ENCODE results near the gene RHO.

DNA sequence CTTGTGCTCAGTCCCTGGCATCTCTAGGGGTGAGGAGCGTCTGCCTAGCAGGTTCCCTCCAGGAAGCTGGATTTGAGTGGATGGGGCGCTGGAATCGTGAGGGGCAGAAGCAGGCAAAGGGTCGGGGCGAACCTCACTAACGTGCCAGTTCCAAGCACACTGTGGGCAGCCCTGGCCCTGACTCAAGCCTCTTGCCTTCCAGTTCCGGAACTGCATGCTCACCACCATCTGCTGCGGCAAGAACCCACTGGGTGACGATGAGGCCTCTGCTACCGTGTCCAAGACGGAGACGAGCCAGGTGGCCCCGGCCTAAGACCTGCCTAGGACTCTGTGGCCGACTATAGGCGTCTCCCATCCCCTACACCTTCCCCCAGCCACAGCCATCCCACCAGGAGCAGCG lies 5.0 kb downstream of the RHO start:
- TF ChIP-seq, protein P1, sequence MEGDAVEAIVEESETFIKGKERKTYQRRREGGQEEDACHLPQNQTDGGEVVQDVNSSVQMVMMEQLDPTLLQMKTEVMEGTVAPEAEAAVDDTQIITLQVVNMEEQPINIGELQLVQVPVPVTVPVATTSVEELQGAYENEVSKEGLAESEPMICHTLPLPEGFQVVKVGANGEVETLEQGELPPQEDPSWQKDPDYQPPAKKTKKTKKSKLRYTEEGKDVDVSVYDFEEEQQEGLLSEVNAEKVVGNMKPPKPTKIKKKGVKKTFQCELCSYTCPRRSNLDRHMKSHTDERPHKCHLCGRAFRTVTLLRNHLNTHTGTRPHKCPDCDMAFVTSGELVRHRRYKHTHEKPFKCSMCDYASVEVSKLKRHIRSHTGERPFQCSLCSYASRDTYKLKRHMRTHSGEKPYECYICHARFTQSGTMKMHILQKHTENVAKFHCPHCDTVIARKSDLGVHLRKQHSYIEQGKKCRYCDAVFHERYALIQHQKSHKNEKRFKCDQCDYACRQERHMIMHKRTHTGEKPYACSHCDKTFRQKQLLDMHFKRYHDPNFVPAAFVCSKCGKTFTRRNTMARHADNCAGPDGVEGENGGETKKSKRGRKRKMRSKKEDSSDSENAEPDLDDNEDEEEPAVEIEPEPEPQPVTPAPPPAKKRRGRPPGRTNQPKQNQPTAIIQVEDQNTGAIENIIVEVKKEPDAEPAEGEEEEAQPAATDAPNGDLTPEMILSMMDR (IDR thresholded peaks at IDR 0.05; ENCODE audit: extremely low read depth in 1 of 2, insufficient read depth in 1 of 2, low read depth in 1 of 2, low read length in 2 of 2), result no peak
- TF ChIP-seq POLR2A (IDR thresholded peaks at IDR 0.05; ENCODE audit: low read depth, low read length) (no peak), JUN (IDR thresholded peaks at IDR 0.05; ENCODE audit: borderline replicate concordance, insufficient read depth, insufficient read length, low read depth) (no peak), EZH2 (IDR thresholded peaks at IDR 0.05; ENCODE audit: borderline replicate concordance, low read depth, low read length, severe bottlenecking) (no peak), FOS (IDR thresholded peaks at IDR 0.05; ENCODE audit: borderline replicate concordance, insufficient read depth, low read length) (no peak), POLR2AphosphoS5 (IDR thresholded peaks at IDR 0.05; ENCODE audit: insufficient read depth, low read depth, low read length) (no peak), MYC (IDR thresholded peaks at IDR 0.05; ENCODE audit: low read depth, low read length) (no peak), GATA2 (IDR thresholded peaks at IDR 0.05; ENCODE audit: insufficient read depth, insufficient read length, low read depth, low read length) (no peak)
- TF ChIP-seq, protein P2, sequence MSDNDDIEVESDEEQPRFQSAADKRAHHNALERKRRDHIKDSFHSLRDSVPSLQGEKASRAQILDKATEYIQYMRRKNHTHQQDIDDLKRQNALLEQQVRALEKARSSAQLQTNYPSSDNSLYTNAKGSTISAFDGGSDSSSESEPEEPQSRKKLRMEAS (IDR thresholded peaks at IDR 0.05; ENCODE audit: insufficient read depth, insufficient read length), result no peak

Data from endothelial cell of umbilical vein (primary cell).